PFSK-1 (cell line): ENCODE data around the gene VIP.

Experiments used
- FOXP2 ChIP-seq: optimal IDR thresholded peaks from 2 replicates; pipeline ENCODE3; 2011; ENCODE audit warnings: borderline replicate concordance, control low read depth, inconsistent platforms; ENCODE audit not compliant: insufficient read depth; ENCODE audit errors: extremely low read length, extremely low read depth
- POLR2AphosphoS5 ChIP-seq: IDR thresholded peaks from 2 replicates; pipeline ENCODE4 v1.6.1; 2012; ENCODE audit warnings: low read depth, mild to moderate bottlenecking, control low read depth, low read length, moderate library complexity
- REST ChIP-seq, 2 experiments: IDR thresholded peaks; 2 replicates each; pipeline versions ENCODE4 v1.6.1 to v1.8.0; 2011 to 2012; ENCODE audit warnings: low read depth in 2 of 2, low read length in 2 of 2, control low read depth in 1 of 2, inconsistent platforms in 1 of 2, mild to moderate bottlenecking in 1 of 2, moderate library complexity in 1 of 2; ENCODE audit not compliant: insufficient read depth in 1 of 2
- SIN3A ChIP-seq: IDR thresholded peaks from 2 replicates; pipeline ENCODE4 v1.6.1; 2012; ENCODE audit warnings: mild to moderate bottlenecking, low read length, moderate library complexity, borderline replicate concordance; ENCODE audit not compliant: insufficient read depth
- TAF1 ChIP-seq: IDR thresholded peaks from 2 replicates; pipeline ENCODE4 v1.6.1; 2012; ENCODE audit warnings: low read length, control low read depth, borderline replicate concordance; ENCODE audit not compliant: insufficient read depth

VIP gene

GRCh38 chr6:152804150-152804549 lies 53.6 kb downstream of the VIP start:
- no peak for TF ChIP-seq FOXP2
- no peak for TF ChIP-seq REST (IDR thresholded peaks at IDR 0.05; ENCODE audit: insufficient read depth in 1 of 2, low read depth in 2 of 2, low read length in 2 of 2)
- TF ChIP-seq POLR2AphosphoS5 = no peak
- no peak for TF ChIP-seq TAF1
- TF ChIP-seq SIN3A = no peak
